ENCODE measurements around the gene CREBBP.

GRCh38 chr16:3754772-3755171 lies 125.7 kb downstream of the CREBBP start:
- TF ChIP-seq EZH2 (IDR thresholded peaks at IDR 0.05; ENCODE audit: borderline replicate concordance, low read depth, low read length, poor library complexity, severe bottlenecking): no peak
- no peak for TF ChIP-seq CTCF (conservative IDR thresholded peaks at IDR 0.05; ENCODE audit: low read depth, low read length)

All from A673 (cell line).